Aorta (tissue), 5 donors: ENCODE measurements around the gene MITF. TPM values are rescaled to one million over a fixed set of nuclear protein-coding genes. Genes with fewer than 3 reads are reported as not detected.

Experiments used
- ATAC-seq: fragments of 200-7000 bp; cut with Tn5 transposase; one replicate; pipeline ENCODE4 v1.9.1; 2022; ENCODE audit warnings: moderate library complexity; ENCODE audit not compliant: low FRiP score
- DNase-seq, 2 donors: peaks; one replicate each; pipeline ENCODE4 v3.0.0-alpha.2; 2020
- H3K27ac ChIP-seq, 2 donors: one replicate each; pipeline ENCODE4 v1.5.1; 2013; ENCODE audit warnings: low read length in 2 of 2, mild to moderate bottlenecking in 2 of 2, moderate library complexity in 2 of 2, control low read depth in 1 of 2, inconsistent platforms in 1 of 2, low read depth in 1 of 2
- H3K27me3 ChIP-seq, 2 donors: one replicate each; pipeline ENCODE4 v1.6.1; 2013; ENCODE audit warnings: control low read depth in 1 of 2, low read length in 1 of 2, mild to moderate bottlenecking in 1 of 2, moderate library complexity in 1 of 2; ENCODE audit not compliant: insufficient read depth in 2 of 2, control insufficient read depth in 1 of 2
- H3K36me3 ChIP-seq, 2 donors: one replicate each; pipeline ENCODE4 v1.6.1; 2013; ENCODE audit warnings: control low read depth in 1 of 2, low read length in 1 of 2, mild to moderate bottlenecking in 1 of 2; ENCODE audit not compliant: insufficient read depth in 2 of 2, control insufficient read depth in 1 of 2
- H3K4me1 ChIP-seq, 2 donors: one replicate each; pipeline ENCODE4 v1.6.1; 2013; ENCODE audit warnings: low read length in 2 of 2, control low read depth in 1 of 2, mild to moderate bottlenecking in 1 of 2, moderate library complexity in 1 of 2; ENCODE audit not compliant: insufficient read depth in 2 of 2, control insufficient read depth in 1 of 2
- H3K4me3 ChIP-seq, 2 donors: one replicate each; pipeline ENCODE4 v1.5.1; 2013; ENCODE audit warnings: low read length in 2 of 2, control low read depth in 1 of 2, mild to moderate bottlenecking in 1 of 2
- H3K9me3 ChIP-seq: one replicate; pipeline ENCODE4 v1.6.1; 2013; ENCODE audit warnings: mild to moderate bottlenecking, low read length; ENCODE audit not compliant: control insufficient read depth
- WGBS, 2 donors: extraction: QIAGEN DNeasy Blood & Tissue Kit; methylation state at CpG; one replicate each; pipeline ENCODE4 v1.1.7; 2013; 5-methylcytosine and 5-hydroxymethylcytosine counted together
- intact Hi-C, 2 donors: fragments of 100-400 bp; cut with DNase I; formaldehyde crosslinking; loops; one replicate each; pipeline versions ENCODE4 v1.14.2 to v1.15.0; 2022
- polyA plus RNA-seq, 2 donors: library from polyadenylated mRNA; stranded (reverse); fragments of 200-250 nt; gene quantifications; one replicate each; pipeline ENCODE4 v1.2.3, GENCODE V29; 2013
- total RNA-seq, 2 donors: library from RNA; stranded (reverse); fragmentation: NEBNext Ultra II Directional; extraction: Animal tissue kit (Norgen Biotek cat#: 25700); gene quantifications; one replicate each; pipeline ENCODE4 v1.2.1, GENCODE V29; 2021
- donor health status: healthy with polysubstance abuse.
- donor health status: Bipolar disorder and iron deficiency.
- donor health status: DM: no; HTN: no; CAD: no.
- donor health status: DM: no; HTN: no; CAD: no.
- donor health status: DM: yes; HTN: yes; CAD: no.

The MITF gene
- total and polyA plus RNA-seq, 4 donors: 4.1 to 30.5 (median 17.4) TPM

DNA sequence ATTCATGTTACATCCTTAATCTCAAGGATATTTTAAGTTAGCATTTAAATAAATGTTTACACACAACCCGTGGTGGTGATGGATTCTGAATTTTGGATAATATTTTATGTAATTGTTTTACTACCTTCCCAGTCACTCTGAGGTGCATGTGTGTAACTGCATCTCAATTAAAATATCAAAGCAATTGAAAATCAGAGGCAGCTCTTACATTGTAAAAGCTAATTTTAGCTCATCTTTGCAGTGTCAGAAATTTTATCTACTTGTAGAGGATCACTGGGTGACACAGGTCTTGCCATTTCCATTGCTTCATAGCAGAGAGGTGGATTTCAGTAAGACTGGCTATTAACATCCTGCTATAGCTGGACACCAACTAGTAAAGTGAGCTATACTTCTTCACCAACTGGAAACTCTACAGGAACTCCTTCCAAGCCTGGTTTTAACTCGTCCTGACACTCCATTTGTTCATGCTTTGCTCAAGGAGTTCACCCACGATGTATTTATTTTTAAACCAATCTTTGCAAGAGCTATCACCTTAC is 19.6 kb upstream of the MITF start:
- Histone ChIP-seq H3K4me1 (no peaks in the 10 kb centered on the region), H3K27me3 (no peaks in the 10 kb centered on the region), H3K4me3 (no peak overlapping the region), H3K9me3 (no peaks in the 10 kb centered on the region), H3K27ac (no peak overlapping the region), H3K36me3 (no peaks in the 10 kb centered on the region)
- ATAC-seq (no peak), DNase-seq (no peak)
- WGBS, 2 donors: 40 to 49% methylated on average over 3 of the region's 3 CpGs
- intact Hi-C loops: no loop called here

DNA sequence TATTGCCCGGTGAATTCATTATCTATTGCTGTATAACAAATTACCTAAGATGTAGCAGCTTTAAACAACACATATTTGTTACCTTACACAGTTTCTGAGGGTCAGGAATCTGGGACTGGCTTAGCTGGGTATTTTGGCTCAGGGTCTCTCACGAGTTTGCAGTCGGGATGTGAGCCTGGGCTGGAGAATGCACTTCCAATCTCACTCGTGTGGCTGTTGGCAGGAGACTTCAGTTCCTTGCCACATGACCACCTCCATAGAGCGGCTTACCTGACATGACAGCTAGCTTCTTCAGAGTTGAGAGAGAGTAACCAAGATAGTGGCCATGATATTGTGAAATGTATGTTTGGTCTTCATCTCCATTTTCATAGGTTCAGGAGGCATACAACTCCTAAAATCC is 18.4 kb upstream of the MITF start:
- Histone ChIP-seq H3K9me3 (no peaks in the 10 kb centered on the region), H3K27me3 (no peaks in the 10 kb centered on the region), H3K4me1 (no peaks in the 10 kb centered on the region), H3K4me3 (no peak overlapping the region), H3K36me3 (no peaks in the 10 kb centered on the region), H3K27ac (no peak overlapping the region)
- no peak for ATAC-seq
- WGBS, 2 donors: 56 to 64% methylated on average over 5 of the region's 5 CpGs
- no peak for DNase-seq
- intact Hi-C loops: no loop called here

DNA sequence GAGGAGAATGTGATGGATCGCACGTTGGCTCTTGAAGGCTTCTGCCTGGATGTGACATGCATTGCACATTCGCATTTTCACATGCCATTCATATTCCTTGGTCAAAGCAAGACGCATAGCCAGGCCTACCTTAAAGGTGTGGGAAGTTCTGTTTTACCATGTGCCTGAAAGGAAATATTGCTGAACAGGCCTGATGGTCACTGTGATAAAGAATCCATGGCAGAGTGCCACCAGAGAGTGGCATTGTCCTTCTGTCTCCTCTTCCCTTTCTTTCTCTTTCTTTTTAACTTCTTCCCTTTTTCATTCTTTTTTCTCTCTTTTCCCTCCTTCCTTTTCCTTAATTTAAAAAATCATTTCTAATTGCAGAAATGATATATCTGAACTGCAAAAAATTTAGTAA is 15.9 kb upstream of the MITF start:
- WGBS, 2 donors: 72 to 86% methylated on average over 4 of the region's 4 CpGs
- DNase-seq: no peak
- Histone ChIP-seq H3K27ac (no peak overlapping the region), H3K9me3 (no peaks in the 10 kb centered on the region), H3K27me3 (no peaks in the 10 kb centered on the region), H3K4me3 (no peak overlapping the region), H3K4me1 (no peaks in the 10 kb centered on the region), H3K36me3 (no peaks in the 10 kb centered on the region)
- ATAC-seq: no peak
- intact Hi-C loops: no loop called here

DNA sequence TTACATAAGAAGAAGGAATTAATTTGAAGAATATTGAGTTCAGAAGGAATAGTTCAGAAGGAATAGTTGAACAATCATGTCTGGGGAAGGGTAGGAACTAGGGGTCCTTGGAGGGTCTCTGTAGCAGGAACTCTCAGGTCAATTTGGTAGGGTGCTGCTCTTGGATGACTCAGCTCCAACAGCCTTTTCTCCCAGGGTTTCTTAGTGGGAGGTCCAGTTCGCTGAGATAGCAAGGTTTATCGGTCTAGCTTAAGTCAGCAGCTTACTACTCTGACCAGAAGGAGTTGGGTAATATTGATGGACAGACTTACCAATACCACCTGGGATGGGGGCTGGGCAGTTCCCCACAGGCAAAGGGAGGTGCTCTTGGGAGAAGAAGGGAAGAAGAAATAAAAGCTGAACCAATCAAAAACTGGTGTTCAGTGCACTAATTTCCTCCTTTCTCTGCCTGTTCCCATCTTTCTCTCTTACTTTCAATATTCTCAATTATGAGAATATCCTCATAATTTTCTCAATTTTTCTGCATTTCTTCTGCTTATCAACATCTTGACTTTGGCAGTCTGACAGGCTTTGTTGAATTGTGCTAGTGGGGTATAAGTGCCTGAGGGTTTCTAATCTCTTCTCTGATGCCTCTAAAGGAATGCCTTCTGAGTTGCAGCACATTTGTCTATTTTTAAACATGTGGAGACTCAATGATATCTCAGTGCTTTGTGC is 14.4 kb upstream of the MITF start:
- Histone ChIP-seq H3K27me3 (no peaks in the 10 kb centered on the region), H3K36me3 (no peaks in the 10 kb centered on the region), H3K4me1 (no peaks in the 10 kb centered on the region), H3K4me3 (no peak overlapping the region), H3K9me3 (peaks cover 1% of the 10 kb centered on the region), H3K27ac (no peak overlapping the region)
- DNase-seq (no peak), ATAC-seq (no peak)
- 57 to 78% methylated on average over 2 of the region's 2 CpGs for WGBS, 2 donors
- intact Hi-C loops: no loop called here

DNA sequence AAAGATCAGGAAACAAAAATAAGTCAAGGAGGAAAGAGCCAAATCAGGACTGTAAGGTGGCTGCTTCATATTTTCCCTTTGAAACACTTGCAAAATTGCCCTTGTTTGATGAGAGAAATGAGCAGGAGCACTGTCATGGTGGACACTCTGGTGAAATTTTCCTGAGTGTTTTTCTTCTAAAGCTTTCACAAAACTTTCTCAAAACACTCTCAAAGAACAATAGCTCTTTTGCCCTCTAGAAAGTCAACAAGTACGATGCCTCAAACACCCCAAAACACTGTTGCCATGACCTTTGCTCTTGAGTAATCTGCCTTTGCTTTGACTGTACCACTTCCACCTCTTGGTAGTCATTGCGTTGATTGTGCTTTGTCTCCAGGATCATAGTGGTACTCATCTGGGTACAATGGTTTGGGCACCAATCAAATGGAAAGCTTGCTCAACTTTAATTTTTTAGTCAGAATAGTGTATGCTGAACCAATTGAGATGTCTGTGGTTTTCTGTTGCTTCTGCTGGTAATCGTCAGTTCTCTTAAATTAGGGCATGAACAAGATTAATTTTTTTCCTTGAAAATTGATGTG is 13.2 kb upstream of the MITF start:
- Histone ChIP-seq H3K27me3 (no peaks in the 10 kb centered on the region), H3K36me3 (no peaks in the 10 kb centered on the region), H3K9me3 (peaks cover 1% of the 10 kb centered on the region), H3K4me3 (no peak overlapping the region), H3K27ac (no peak overlapping the region), H3K4me1 (no peaks in the 10 kb centered on the region)
- 86 to 87% methylated on average over 3 of the region's 3 CpGs for WGBS, 2 donors
- ATAC-seq (no peak), DNase-seq (no peak)
- intact Hi-C loops: no loop called here

DNA sequence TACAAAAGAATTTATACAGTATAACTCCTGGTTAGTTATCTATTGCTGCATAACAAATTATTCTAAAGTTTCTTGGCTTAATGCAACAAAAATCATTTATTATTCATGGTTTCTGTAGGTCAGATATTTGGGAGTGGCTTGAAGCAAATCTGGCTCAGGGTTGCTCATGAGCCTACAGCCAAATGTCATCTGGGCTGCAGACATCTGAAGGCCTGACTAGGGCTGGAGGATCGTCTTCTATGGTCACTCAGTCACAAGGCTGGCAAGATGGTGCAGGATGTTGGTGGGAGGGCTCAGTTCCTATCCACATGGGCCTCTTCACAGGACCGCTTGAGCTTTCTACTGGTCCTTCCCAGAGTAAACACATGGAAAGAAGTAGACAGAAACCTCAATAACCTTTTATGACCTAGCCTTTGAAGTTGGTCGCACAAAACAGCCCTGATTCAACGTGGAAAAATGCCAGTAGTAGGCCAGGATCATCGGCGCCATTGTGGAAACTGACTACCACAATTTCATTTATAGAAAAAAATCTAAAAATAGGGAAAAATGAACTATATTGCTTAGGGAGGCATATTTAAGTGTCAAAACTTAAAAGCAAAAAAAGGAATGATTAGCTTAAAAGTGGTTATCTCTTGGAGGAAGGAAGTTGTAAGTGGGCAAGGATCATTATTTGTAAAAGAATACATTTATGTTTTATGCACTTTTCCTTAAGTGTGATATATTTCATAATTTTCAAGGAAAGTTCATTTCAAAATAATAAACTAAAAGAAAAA is 9.9 kb upstream of the MITF start:
- DNase-seq: no peak
- no peak for ATAC-seq
- Histone ChIP-seq H3K27me3 (no peaks in the 10 kb centered on the region), H3K4me3 (no peak overlapping the region), H3K36me3 (no peaks in the 10 kb centered on the region), H3K27ac (no peak overlapping the region), H3K4me1 (no peaks in the 10 kb centered on the region), H3K9me3 (peaks cover 3% of the 10 kb centered on the region)
- 91 to 92% methylated on average over 6 of the region's 6 CpGs for WGBS, 2 donors
- intact Hi-C loops: no loop called here

DNA sequence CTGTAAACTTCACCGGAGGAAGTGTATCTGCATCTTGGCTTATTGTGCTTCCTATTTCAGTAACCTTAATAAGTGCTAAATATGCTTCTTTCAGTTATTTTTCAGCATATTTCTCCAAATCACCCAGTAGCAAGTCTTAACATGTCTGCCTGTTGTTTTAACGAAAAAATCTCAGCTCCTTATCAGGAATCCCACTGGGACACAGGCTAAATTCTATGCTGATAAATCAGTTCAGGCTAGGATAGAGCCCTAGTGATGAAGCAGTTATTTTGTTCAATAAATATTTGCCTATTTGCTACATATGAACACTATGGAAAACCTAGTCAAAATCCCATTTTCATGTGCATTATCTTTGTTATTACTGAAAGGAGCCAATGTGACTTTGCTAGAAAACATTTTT is 8.2 kb upstream of the MITF start:
- no peak overlapping the region for H3K4me3 ChIP-seq
- no peak for DNase-seq
- 42 to 45% methylated on average over 2 of the region's 2 CpGs for WGBS, 2 donors
- no peaks in the 10 kb centered on the region for H3K36me3 ChIP-seq
- peaks cover 3% of the 10 kb centered on the region for H3K9me3 ChIP-seq
- no peaks in the 10 kb centered on the region for H3K27me3 ChIP-seq
- intact Hi-C loops: no loop called here
- H3K4me1 ChIP-seq: no peaks in the 10 kb centered on the region
- no peak overlapping the region for H3K27ac ChIP-seq
- no peak for ATAC-seq

DNA sequence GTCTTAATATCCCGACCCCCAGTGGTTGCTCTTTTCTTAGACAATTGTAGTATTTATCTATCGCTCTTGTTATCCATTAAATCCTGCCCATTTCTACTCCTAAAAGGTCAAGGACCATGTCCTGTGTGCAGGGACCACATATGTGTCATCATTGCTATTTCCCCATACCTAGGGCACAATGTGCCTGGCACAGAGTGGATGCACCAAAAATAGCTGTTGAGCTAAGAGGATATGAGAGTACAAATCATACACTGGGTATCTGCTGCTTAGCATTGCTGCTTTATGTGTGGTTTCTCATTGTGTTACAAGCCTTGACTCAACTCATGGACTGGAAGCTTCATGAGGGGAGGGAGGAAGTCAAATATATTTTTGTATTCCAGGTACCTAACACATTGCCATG is 3.4 kb upstream of the MITF start:
- Histone ChIP-seq H3K27ac (no peak overlapping the region), H3K36me3 (no peaks in the 10 kb centered on the region), H3K27me3 (no peaks in the 10 kb centered on the region), H3K9me3 (peaks cover 1% of the 10 kb centered on the region), H3K4me1 (peaks cover 0 to 3% of the 10 kb centered on the region in 2 donors), H3K4me3 (no peak overlapping the region)
- intact Hi-C loops: loop anchor here in 1 of 2 donors (5.0 kb wide), 1 partner anchor 51 kb away; no protein-coding TSS in a partner anchor
- DNase-seq: no peak
- WGBS, 2 donors: 82 to 89% methylated on average over 2 of the region's 2 CpGs
- no peak for ATAC-seq
